ENCODE data around the gene DLX6.

Gene DLX6

DNA sequence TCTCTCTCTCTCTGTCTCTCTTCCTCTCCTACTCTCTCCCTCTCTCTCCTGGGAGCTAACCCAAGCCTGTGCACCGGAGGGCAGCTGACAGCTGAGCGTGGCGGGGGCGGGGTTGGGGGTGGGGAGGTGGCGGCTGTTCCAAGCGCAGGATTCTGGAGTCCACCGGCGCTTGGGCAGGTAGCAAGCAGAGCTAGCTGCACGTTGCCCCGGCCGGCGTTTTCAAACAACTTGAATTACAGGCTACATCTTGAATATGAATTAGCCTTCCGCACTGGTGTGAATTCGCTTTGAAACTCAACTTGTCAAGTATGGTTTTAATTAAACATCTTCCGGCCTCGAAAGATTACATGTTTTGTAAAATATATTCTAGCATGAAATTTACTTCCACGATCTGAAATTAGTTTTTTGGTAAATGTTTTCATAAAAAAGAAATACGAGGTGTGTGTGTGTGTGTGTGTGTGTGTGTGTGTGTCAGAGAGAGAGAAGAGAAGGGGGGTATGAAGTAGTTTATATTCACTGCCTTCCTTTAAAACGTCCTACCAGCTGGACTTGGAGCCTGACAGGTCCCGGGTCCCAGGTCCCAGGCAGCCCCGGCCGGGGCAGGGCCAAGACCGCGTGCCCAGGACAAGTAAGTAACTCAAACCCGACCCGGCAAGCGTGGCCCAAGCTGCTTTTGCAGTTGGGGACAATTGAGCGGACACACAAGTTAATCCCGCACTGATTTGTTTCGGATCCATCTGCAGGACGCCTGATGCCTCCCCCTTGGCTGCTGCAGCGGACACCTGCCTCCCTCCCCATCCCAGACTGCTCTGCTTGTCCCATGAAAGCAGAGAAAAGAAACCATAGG is 9.0 kb upstream of the DLX6 start:
- no peak for DNase-seq

DNA sequence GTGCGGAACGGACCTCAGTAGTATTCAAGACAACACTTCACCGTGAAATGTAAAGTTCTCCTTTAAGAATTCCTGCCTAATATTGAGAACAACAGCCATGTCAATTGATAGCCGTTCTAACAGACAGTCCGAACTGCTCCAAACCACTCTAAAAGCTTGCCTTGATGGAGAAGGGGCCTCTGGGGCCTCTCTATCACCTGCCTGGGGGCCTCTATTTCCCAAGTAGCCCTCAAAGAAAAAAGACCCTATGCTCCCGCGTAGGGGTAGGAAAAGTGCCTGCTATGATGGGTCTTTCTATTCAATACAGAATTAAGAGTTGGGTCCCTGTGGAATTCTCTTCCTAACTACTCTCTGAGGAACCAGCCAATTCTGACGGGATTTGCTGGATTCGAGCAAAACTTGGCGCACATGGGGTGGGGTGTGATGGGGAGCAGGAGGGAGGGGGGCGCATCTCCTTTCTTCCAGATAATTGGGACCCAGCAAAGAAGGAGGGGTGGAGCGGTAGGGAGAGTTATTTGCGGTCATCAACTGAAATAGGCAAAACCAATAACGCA is 8.3 kb upstream of the DLX6 start:
- DNase-seq = no peak

GRCh38 chr7:96997512-96998032 is 7.8 kb upstream of the DLX6 start:
- no peak for DNase-seq

- DNase-seq = no peak
Measured at GRCh38 chr7:96998333-96998732, 7.0 kb upstream of the DLX6 start.

DNA sequence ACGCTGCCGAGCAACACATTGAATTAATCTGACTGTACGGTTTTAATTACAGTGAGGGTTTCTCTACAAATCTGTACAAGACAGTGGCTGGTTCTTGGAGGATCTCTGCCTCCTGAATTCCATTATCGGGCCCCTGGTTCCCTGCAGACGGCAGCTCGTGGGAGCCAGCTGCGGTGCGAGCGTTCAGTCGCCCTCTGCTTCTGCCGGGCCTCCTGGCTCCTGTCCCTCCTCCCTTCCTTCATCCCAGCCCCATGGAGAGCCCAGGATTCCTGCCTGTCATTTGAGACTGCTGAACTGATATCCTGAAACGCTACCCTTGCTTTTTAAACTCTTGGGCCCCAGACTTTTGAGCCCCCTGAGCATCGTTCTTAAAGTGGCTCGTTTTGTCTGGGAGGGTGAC is 6.6 kb upstream of the DLX6 start:
- DNase-seq = no peak

DNA sequence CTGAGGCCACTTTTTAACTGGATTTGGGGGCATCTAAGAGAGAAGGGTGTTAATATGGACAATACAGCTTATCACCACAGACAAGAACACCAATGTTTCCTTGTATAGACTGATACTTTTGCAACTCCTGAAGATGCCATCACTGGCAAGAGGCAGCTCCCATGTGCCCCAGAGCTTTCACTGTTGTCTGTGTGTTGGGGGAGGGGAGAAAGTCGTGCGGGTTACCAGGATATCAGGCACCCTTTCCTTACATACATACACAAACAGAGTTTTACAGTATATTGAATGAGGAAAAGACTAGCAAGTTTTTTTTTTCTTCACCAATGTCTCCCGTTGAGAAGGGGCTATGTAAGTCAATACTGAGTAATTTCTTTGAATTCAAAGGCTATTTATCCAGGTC is 4.1 kb upstream of the DLX6 start:
- no peak for DNase-seq

DNA sequence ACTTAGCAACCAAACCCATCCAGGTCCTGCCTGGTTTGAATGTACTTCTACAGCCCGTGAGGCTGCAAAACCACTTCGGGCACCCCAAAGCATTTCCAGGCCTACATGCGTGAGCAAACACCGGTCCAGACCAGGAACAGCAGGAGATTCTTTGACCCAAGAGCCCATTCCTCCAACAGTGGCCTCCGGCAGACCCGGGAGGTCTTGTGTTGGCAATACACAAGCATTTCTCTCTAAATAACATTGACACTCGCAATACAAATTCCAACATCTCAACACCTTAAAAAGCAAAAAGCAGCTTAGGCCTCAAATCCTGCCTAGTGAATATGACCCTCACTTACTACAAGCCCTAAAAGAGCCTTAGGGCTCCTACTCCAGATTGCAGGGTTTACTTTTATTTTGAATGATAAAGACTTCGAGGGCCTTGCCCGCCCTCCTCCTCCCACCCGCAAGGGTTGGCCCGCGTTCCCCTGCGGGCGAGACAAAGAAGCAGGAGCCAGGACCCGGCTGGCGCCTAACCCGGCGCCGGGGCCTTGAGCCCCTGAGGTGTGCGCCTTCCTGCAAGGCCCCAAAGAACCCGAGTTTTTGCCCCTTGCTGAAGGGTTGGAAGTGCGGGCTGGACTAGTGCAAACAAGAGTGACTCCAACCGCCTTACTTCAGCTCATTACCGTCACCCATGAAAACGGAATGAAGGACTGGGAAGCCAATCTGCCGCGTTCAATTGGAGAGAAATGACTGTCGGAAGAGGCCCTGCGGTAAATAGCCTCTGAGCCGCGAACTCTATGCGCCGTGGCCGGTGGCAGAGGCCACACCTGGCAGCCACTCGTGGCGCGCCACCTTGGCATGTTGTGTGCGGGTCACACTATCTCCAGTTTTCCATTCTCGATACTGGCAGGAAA is 3.4 kb upstream of the DLX6 start:
- no peak for DNase-seq

GRCh38 chr7:97002555-97003261 is 2.6 kb upstream of the DLX6 start:
- DNase-seq = no peak

DNA sequence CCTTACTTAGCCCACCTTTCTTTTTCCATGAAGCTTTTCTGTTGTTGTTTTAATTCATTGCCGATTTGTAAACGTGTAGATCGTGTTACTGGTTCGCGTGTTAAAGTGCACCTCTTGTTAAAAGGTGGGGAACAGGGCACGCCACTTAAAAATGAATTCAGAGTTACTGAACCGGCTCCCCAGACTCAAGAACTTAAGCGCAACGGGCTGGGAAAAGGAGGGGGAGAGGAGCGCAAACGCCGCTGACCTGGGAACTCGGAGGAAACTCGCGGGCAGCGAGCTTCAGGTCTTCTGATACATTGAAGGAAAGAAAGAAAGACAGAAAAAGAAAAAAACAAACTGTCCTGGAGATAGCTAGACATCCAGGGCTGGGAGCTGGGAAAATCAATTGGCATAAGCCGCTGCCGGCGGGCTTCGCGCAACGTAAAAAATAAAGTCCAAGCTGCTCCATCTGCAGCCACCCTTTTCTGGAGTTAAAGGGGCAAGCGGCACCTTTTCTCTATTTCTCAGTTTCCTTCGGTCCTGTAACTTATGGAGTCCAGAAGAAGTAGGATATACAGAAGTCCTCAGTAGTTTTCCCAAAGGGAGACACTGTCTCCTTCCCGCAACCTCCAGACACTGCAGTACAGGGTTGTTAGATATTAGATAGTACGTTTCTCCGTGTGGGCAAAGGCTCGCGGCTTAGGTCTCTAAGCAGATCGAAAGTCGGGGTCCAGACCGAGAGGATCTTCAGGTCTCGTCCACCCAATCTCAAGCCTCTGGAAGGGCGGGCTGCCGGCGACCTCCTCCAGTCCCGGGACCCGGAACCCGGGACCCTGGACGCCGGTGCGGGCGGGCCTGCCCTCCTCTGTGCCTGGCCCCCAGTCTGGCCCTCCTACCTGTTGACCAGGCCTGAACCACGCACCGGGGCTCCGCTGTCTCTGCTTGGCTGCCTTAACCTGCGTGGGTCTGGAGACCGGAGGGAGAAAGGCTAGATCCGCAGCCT is 1.8 kb upstream of the DLX6 start:
- no peak for DNase-seq

DNA sequence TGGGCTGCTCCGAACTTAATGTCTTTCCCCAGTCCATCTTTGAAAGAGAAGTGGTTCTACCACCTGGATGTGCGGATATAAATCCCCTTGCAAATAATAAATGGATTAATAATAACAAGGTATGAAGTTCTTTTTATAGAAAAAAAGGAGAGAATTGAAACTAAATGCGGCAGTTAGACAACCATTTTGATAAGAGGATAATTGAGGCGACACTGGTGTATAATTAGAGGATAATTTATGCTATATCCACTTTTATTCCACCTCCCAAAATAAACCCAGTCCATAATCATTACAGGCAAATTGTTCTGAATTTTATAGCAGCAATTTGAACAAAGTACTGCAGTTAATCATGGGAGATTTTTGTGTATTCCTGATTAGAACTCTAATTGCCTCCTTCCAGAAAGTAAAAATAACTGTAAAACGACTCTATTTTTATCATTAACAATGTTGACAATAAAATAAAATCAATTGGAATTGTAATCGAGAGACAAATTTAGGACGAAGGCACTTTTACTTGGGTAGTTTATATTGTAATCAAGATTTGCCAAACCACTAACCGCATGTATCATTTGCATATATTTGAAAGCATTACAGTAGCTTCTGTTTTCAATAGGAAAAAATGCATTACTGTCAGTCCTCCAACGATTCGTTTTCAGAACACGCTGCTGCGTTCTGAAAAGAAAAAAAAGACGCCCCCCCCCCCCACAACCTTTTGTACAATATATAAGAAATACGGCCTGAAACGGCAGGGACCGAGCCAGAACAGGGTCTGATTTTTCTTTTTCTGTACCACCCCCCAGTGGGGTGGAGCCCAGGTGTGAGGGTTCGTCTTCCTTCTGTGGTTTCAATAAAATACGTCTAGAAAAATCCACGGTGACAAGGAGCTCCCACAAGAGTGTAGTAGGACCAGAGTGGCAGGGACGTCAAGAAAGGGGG is 838 bp upstream of the DLX6 start:
- DNase-seq = no peak

DNA sequence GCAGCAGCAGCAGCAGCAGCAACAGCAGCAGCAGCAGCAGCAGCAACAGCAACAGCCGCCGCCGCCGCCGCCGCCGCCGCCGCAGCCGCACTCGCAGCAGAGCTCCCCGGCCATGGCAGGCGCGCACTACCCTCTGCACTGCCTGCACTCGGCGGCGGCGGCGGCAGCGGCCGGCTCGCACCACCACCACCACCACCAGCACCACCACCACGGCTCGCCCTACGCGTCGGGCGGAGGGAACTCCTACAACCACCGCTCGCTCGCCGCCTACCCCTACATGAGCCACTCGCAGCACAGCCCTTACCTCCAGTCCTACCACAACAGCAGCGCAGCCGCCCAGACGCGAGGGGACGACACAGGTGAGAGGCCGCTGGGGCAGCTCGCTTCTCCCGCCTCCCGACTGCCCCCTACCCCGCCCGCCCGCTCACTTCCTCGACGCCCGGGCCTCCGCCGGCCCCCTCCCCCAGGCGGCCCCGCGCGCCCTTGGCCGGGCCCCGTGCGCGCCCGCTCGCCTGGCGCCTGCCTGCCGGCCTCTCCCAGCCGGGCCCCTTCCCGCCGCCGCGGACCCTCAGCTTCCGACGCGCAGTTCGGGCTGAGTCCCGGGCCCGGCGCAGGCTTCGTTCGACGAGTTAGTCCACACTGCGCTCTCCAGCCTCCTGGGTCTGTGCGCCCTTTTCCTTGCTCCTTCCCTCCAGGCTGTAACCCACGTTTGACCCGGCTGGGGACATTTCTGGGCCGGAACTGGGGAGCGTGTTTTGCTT is 882 bp downstream of the DLX6 start:
- peak; percentile 14 for DNase-seq

GRCh38 chr7:97006816-97007582 is 1.6 kb downstream of the DLX6 start:
- no peak for DNase-seq

GRCh38 chr7:97007583-97007861 is 2.2 kb downstream of the DLX6 start:
- DNase-seq = no peak

DNA sequence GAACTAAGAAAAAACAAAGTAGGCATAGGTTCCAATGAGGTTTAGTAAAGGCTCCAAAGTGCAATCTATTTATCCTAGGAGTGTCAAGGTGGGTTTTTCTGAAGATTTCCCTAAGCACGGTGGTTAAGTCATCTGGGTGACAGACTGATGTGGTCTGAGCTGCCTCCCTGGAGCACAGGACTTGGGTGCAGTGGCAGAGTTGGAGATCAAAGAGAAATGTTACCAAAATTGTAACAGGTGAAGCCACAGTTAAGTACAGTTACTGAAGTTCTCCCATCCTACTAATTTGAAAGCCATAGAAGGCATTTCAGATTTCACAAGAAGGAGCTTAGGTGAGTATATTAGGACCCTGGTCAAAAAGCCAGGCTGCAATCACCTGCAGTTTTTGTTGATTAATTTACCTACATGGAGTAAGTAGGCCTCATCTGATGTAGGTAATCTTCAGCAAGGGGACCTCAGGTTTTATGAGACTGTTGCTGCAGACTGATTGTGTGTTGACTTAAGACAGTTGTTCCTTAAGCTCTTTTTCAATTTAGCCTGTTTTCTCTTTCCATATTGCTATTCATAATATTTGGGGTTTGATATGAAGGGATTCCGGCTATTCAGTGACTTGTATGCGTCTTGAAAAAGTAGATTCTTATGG is 3.0 kb downstream of the DLX6 start:
- DNase-seq = no peak

DNA sequence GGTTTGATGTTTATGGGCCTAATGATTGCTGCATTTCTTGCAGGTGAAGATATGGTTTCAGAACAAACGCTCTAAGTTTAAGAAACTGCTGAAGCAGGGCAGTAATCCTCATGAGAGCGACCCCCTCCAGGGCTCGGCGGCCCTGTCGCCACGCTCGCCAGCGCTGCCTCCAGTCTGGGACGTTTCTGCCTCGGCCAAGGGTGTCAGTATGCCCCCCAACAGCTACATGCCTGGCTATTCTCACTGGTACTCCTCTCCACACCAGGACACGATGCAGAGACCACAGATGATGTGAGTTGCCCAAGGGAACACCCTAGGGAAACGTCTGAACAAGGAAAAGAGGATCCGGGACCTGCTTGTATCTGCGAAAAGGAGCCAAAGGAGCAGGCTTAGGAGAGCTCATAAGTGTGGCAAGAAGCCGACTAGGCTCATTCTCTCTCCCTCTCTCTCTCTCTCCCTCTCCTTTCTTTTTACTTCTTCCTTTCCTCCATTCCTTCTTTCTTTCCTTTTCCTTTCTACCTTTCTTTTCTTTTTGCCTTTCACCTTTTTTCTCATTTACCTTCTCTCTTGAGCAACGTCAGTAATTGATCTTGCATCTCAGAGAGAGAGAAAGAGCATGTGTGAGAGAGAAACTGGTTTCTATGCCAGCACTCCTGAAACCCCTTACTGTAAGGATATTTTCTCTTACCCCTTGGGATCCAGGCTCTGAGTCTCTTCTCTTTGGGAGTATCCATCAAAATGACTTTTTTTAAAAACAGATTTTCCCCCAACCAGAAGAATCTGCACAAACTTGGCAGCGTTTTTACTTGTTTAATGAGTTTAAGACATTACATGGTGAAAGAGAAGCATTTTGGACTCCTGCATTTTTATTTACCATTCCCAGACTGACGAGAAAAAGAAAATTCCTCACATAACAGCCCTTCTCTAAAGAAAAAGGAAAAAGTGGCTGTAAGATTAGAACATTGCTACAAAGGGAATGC is 4.7 kb downstream of the DLX6 start:
- DNase-seq = no peak

GRCh38 chr7:97011104-97011503 is 5.8 kb downstream of the DLX6 start:
- DNase-seq = no peak
